Liver (tissue), 3 donors: Measurements from ENCODE around the gene IL32.

ENCODE experiments used
- RAD21 ChIP-seq, 2 donors: IDR thresholded peaks; 2 replicates each; pipeline ENCODE4 v1.6.1; 2016; ENCODE audit warnings: antibody characterized with exemption in 2 of 2, mild to moderate bottlenecking in 2 of 2
- TF ChIP-seq, protein P1 (sequence below): fragments of 150-350 bp; IDR thresholded peaks from 2 replicates; pipeline ENCODE4 v1.5.1; 2017; ENCODE audit warnings: improper control_type of control experiment, low read depth, low read length; ENCODE audit not compliant: missing input control
- TF ChIP-seq, protein P2 (sequence below): IDR thresholded peaks from 2 replicates; pipeline ENCODE4 v1.6.1; 2016; ENCODE audit warnings: antibody characterized with exemption, mild to moderate bottlenecking
- donor health status: healthy.
- donor health status: healthy.

DNA sequence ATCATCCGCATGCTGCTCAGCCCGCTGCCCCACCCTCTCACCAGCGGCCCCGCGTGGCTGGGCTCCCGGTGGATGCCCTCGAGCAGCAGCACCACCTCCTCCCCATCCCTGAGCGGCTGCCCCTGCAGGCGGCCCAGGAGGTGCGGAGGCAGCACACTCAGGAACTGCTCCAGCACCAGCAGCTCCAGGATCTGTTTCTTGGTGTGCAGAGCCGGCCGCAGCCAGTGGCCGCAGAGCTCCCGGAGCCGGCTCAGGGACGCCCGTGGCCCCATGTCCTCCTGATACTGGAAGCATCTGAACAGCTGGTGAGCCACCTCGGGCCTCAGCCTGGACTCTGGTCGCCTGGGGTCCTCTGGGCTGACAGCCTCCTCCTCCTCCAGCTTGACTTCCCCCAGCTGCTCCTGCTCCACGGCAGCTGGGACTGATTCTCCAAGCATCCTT lies 27.1 kb downstream of the IL32 start:
- TF ChIP-seq, protein P1, sequence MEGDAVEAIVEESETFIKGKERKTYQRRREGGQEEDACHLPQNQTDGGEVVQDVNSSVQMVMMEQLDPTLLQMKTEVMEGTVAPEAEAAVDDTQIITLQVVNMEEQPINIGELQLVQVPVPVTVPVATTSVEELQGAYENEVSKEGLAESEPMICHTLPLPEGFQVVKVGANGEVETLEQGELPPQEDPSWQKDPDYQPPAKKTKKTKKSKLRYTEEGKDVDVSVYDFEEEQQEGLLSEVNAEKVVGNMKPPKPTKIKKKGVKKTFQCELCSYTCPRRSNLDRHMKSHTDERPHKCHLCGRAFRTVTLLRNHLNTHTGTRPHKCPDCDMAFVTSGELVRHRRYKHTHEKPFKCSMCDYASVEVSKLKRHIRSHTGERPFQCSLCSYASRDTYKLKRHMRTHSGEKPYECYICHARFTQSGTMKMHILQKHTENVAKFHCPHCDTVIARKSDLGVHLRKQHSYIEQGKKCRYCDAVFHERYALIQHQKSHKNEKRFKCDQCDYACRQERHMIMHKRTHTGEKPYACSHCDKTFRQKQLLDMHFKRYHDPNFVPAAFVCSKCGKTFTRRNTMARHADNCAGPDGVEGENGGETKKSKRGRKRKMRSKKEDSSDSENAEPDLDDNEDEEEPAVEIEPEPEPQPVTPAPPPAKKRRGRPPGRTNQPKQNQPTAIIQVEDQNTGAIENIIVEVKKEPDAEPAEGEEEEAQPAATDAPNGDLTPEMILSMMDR = no peak
- TF ChIP-seq RAD21 (IDR thresholded peaks at IDR 0.05) = no peak
- TF ChIP-seq, protein P2, sequence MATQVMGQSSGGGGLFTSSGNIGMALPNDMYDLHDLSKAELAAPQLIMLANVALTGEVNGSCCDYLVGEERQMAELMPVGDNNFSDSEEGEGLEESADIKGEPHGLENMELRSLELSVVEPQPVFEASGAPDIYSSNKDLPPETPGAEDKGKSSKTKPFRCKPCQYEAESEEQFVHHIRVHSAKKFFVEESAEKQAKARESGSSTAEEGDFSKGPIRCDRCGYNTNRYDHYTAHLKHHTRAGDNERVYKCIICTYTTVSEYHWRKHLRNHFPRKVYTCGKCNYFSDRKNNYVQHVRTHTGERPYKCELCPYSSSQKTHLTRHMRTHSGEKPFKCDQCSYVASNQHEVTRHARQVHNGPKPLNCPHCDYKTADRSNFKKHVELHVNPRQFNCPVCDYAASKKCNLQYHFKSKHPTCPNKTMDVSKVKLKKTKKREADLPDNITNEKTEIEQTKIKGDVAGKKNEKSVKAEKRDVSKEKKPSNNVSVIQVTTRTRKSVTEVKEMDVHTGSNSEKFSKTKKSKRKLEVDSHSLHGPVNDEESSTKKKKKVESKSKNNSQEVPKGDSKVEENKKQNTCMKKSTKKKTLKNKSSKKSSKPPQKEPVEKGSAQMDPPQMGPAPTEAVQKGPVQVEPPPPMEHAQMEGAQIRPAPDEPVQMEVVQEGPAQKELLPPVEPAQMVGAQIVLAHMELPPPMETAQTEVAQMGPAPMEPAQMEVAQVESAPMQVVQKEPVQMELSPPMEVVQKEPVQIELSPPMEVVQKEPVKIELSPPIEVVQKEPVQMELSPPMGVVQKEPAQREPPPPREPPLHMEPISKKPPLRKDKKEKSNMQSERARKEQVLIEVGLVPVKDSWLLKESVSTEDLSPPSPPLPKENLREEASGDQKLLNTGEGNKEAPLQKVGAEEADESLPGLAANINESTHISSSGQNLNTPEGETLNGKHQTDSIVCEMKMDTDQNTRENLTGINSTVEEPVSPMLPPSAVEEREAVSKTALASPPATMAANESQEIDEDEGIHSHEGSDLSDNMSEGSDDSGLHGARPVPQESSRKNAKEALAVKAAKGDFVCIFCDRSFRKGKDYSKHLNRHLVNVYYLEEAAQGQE = no peak
